Natural killer cell (primary cell): ENCODE data around the gene PPP1R3G. TPM values are rescaled to one million over a fixed set of nuclear protein-coding genes. Genes with fewer than 3 reads are reported as not detected.

Experiments
- ATAC-seq, 3 donors: fragments of 150-1000 bp in 2 of 3; fragments of 200-7000 bp in 1 of 3; cut with Tn5 transposase; 1 replicate in 1 of 3; 2 replicates in 2 of 3; pipeline ENCODE4 v1.10.0; 2021; ENCODE audit warnings: mild to moderate bottlenecking in 2 of 3, moderate library complexity in 2 of 3
- DNase-seq, 2 donors: peaks; one replicate each; pipeline versions ENCODE4 v3.0.0 to v3.0.0-alpha.2; 2013 to 2021; ENCODE audit warnings: mixed read lengths in 1 of 2
- H3K27ac ChIP-seq: one replicate; pipeline ENCODE4 v1.5.1; 2013; ENCODE audit warnings: mild to moderate bottlenecking, low read length
- H3K27me3 ChIP-seq: one replicate; pipeline ENCODE4 v1.6.1; 2013; ENCODE audit warnings: low read length; ENCODE audit not compliant: control insufficient read depth, insufficient read depth
- H3K36me3 ChIP-seq: one replicate; pipeline ENCODE4 v1.6.1; 2013; ENCODE audit warnings: low read length; ENCODE audit not compliant: control insufficient read depth, insufficient read depth
- H3K4me1 ChIP-seq: one replicate; pipeline ENCODE4 v1.6.1; 2013; ENCODE audit warnings: low read length; ENCODE audit not compliant: control insufficient read depth, insufficient read depth
- H3K4me3 ChIP-seq: one replicate; pipeline ENCODE4 v1.5.1; 2013; ENCODE audit warnings: low read length
- H3K9me3 ChIP-seq: one replicate; pipeline ENCODE4 v1.6.1; 2013; ENCODE audit warnings: low read length; ENCODE audit not compliant: control insufficient read depth, insufficient read depth
- H3K27ac Mint-ChIP-seq, 2 donors: one replicate each; pipeline ENCODE4 v1.8.0; 2022; ENCODE audit warnings: mild to moderate bottlenecking in 2 of 2, mixed read lengths in 2 of 2, moderate library complexity in 1 of 2
- H3K27me3 Mint-ChIP-seq, 2 donors: one replicate each; pipeline ENCODE4 v1.8.0; 2022; ENCODE audit warnings: low read depth in 2 of 2, mixed read lengths in 2 of 2
- H3K36me3 Mint-ChIP-seq: one replicate; pipeline ENCODE4 v1.8.0; 2022; ENCODE audit warnings: mixed read lengths
- H3K4me1 Mint-ChIP-seq, 2 donors: one replicate each; pipeline ENCODE4 v1.8.0; 2022; ENCODE audit warnings: mixed read lengths in 2 of 2
- H3K4me3 Mint-ChIP-seq: one replicate; pipeline ENCODE4 v1.8.0; 2022; ENCODE audit warnings: mild to moderate bottlenecking, moderate library complexity, mixed read lengths
- H3K9me3 Mint-ChIP-seq, 2 donors: one replicate each; pipeline ENCODE4 v1.8.0; 2022; ENCODE audit warnings: mixed read lengths in 2 of 2
- CTCF ChIP-seq: fragments of 200-600 bp; IDR thresholded peaks from one replicate; pipeline ENCODE4 v1.8.0; 2022; ENCODE audit warnings: antibody characterized with exemption
- WGBS: methylation state at CpG from one replicate; pipeline ENCODE4 v1.1.7; 2013; ENCODE audit warnings: missing lambda C conversion rate; ENCODE audit not compliant: insufficient coverage; 5-methylcytosine and 5-hydroxymethylcytosine counted together
- intact Hi-C: fragments of 100-400 bp; cut with micrococcal nuclease; formaldehyde crosslinking; loops from one replicate; pipeline ENCODE4 v1.14.2; 2022
- total RNA-seq, 4 donors: library from RNA; stranded (reverse); fragments of 120-200 nt in 1 of 4; gene quantifications; one replicate each; pipeline versions ENCODE4 v1.2.3 to v1.2.4, GENCODE V29; 2013 to 2022

Gene PPP1R3G
- total RNA-seq, 3 donors from 2014 or later (not counting 1 experiment from before 2014, with no cell fraction given) = 0.07 TPM; not detected in 2

GRCh38 chr6:5107341-5107740 lies 22.2 kb downstream of the PPP1R3G start:
- Histone ChIP-seq H3K9me3 (no peaks in the 10 kb centered on the region), H3K27ac (no peak overlapping the region), H3K36me3 (no peaks in the 10 kb centered on the region), H3K4me1 (no peaks in the 10 kb centered on the region), H3K4me3 (no peak overlapping the region), H3K27me3 (no peaks in the 10 kb centered on the region)
- 78% methylated on average over 9 of the region's 10 CpGs for WGBS
- no peaks in the 10 kb centered on the region for H3K36me3 Mint-ChIP-seq
- H3K4me1 Mint-ChIP-seq = no peaks in the 10 kb centered on the region
- no peak for TF ChIP-seq CTCF
- H3K4me3 Mint-ChIP-seq = no peak overlapping the region
- ATAC-seq = no peak
- H3K27ac Mint-ChIP-seq = no peak overlapping the region
- intact Hi-C loops = no loop called here
- no peaks in the 10 kb centered on the region for H3K27me3 Mint-ChIP-seq
- no peaks in the 10 kb centered on the region for H3K9me3 Mint-ChIP-seq
- DNase-seq = no peak

- TF ChIP-seq CTCF = no peak
- Mint-ChIP-seq H3K4me1 (no peaks in the 10 kb centered on the region), H3K9me3 (no peaks in the 10 kb centered on the region), H3K4me3 (no peak overlapping the region), H3K27ac (no peak overlapping the region), H3K36me3 (no peaks in the 10 kb centered on the region), H3K27me3 (no peaks in the 10 kb centered on the region)
- no peaks in the 10 kb centered on the region for H3K36me3 ChIP-seq
- ATAC-seq = no peak
- 83% methylated on average over 7 of the region's 9 CpGs for WGBS
- no peak for DNase-seq
- no peaks in the 10 kb centered on the region for H3K9me3 ChIP-seq
- no peaks in the 10 kb centered on the region for H3K27me3 ChIP-seq
- H3K27ac ChIP-seq = no peak overlapping the region
- H3K4me1 ChIP-seq = no peaks in the 10 kb centered on the region
- intact Hi-C loops = no loop called here
- no peak overlapping the region for H3K4me3 ChIP-seq
Measured at GRCh38 chr6:5108068-5108467, 22.9 kb downstream of the PPP1R3G start.

GRCh38 chr6:5108536-5109150 lies 23.5 kb downstream of the PPP1R3G start:
- no peaks in the 10 kb centered on the region for H3K27me3 Mint-ChIP-seq
- Histone ChIP-seq H3K27me3 (no peaks in the 10 kb centered on the region), H3K4me1 (no peaks in the 10 kb centered on the region), H3K36me3 (no peaks in the 10 kb centered on the region), H3K9me3 (no peaks in the 10 kb centered on the region), H3K4me3 (no peak overlapping the region), H3K27ac (no peak overlapping the region)
- H3K4me3 Mint-ChIP-seq = no peak overlapping the region
- TF ChIP-seq CTCF = no peak
- no peaks in the 10 kb centered on the region for H3K4me1 Mint-ChIP-seq
- H3K27ac Mint-ChIP-seq = no peak overlapping the region
- DNase-seq = no peak
- no peaks in the 10 kb centered on the region for H3K36me3 Mint-ChIP-seq
- intact Hi-C loops = no loop called here
- H3K9me3 Mint-ChIP-seq = no peaks in the 10 kb centered on the region
- no peak for ATAC-seq
- WGBS = 95% methylated on average over 6 of the region's 6 CpGs

- WGBS = 94% methylated on average over 10 of the region's 10 CpGs
- Mint-ChIP-seq H3K4me3 (no peak overlapping the region), H3K27ac (no peak overlapping the region), H3K9me3 (no peaks in the 10 kb centered on the region), H3K4me1 (no peaks in the 10 kb centered on the region), H3K36me3 (no peaks in the 10 kb centered on the region), H3K27me3 (no peaks in the 10 kb centered on the region)
- Histone ChIP-seq H3K4me3 (no peak overlapping the region), H3K36me3 (no peaks in the 10 kb centered on the region), H3K9me3 (no peaks in the 10 kb centered on the region), H3K27me3 (no peaks in the 10 kb centered on the region), H3K4me1 (no peaks in the 10 kb centered on the region), H3K27ac (no peak overlapping the region)
- intact Hi-C loops = no loop called here
- no peak for DNase-seq
- no peak for TF ChIP-seq CTCF
- ATAC-seq = no peak
Measured at GRCh38 chr6:5109436-5109835, 24.3 kb downstream of the PPP1R3G start.
